DMS114 treated with DMSO at 0.1 percent for 48 hours (cell line): ENCODE results near the gene SLC22A31.
"Not testable (repeated sequence)": the region's sequence is repeated elsewhere in the genome, so short reads cannot be mapped to it uniquely, and the experiment has no call there.

ENCODE experiments used
- DNase-seq: peaks from one replicate; lab custom pipeline; 2025; ENCODE audit not compliant: unreplicated experiment; lab: John Stamatoyannopoulos, UW

SLC22A31 gene

DNA sequence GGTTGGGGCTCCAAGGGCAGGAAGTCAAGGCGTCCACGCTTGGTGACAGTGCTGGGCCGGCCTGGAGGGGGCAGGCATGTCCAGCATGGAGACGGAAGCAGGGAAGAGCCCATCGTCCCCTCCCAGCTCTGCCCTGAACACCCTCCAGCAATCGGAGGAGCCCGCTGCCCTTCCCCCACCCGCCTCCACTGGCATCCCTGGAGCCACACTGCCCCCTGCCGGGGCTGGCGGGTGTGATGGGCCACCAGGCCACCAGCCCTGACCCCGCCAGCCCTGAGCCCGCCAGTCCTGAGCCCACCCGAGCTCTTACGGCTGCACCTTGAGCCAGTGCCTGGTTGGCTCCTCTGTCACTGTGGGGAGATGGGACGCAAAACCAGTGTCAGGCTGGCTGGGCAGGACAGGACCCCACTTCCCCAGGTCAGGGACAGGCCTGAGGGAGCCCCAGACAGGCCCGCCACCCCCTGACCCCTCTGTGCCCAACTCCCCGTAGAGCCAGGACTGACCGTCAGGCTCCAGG, 32.9 kb downstream of the SLC22A31 start:
- DNase-seq, result peak; percentile 10

DNA sequence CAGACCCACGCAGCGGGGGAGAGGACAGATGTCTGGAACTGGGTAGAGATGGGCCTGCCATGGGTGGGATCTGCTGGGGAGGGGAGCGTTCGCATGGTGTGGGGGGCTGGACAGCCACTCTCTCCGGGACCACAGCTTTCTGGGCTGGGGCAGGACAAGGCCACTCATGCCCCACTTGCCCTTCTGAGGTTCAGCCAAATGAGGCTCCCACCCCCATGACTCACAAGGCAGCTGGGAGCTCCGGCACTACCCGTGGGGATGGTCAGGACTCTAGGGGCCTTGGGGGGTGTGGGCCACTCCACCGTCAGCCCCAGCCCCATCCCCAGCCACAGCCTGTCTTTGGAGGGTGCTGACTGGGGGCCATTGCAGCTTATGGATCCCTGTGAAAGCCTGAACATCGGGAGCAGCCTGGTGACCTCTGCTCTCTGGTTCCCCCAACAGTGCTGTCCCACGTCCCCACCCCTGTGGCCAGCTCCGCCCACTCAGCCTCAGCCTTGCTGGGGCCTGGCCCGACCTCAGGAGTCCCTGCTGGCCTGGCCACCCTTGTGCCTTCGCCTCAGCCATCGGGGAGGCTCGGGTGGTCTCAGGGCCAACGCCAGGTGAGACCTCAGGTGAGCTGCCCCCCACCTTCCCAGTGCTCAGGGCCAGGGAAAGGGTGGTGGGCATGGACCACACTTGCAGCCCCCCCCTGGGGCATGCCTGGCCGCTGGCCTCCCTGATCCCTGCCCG, 33.5 kb downstream of the SLC22A31 start:
- DNase-seq, result no peak

GRCh38 chr16:89165681-89165979, 34.7 kb downstream of the SLC22A31 start:
- not testable (repeated sequence) for DNase-seq

GRCh38 chr16:89164847-89165680, 35.3 kb downstream of the SLC22A31 start:
- DNase-seq, result no peak

DNA sequence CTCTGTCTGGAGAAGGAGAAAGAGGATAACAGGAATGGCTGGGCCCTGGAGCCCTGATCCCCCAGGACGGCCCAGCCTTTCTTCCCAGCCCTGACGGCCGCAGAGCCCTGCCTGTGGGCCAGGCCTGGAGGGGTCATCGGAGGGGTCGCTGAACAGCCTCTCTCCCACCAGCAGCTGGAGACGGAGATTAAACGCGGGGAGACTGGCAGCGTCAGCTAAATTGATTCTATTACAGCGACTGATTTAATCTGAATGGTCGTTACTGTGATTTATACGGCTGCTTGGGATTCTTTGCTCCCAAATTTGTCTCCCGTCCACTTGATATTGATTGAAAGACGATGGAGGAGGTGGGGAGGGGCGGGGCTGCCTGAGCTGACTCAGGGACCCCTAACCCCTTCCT, 35.9 kb downstream of the SLC22A31 start:
- no peak for DNase-seq

GRCh38 chr16:89163297-89163696, 37.0 kb downstream of the SLC22A31 start:
- DNase-seq, result no peak

DNA sequence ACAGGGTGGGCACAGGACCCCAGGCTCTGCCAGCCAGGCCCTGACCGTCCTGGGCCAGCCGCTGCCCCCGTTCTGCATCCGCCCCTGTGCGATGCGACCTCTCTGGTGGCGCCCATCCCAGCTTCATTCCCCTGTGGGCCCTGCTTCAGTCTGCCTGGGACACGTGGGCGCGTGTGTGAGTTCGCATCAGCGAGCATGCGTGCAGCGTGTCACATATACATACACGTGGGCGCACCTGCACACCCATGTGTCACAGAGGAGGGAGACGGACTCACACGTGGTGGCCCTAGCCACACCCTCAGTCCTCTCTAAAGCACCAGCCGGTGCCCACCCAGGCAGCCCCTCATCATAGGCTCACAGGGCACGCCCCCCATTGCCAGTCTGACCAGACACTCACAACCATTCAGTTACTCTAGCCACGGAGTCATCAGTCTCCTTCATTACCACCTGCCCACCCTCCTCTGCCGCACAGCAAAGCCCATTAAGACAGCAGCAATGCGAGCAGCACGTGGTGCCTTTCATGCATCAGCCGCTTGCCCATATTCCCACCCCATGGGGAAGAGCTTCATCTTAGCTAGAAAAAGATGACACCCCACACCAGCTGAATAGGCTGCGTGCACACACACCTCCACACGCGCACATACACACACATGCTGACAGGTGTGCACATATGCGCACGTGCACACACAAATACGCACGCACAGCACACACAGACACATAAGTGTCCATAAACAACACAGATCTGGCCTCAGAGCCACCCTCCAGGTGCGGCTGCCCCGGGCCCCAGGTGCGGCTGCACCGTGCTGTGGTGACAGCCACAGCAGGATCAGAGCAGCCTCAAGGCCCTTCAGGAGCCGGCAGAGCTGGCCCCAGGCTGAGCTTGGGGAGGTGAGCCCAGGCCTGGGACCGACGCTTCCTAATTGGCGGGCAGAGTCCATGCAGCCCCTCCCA, 38.3 kb downstream of the SLC22A31 start:
- DNase-seq, result no peak

DNA sequence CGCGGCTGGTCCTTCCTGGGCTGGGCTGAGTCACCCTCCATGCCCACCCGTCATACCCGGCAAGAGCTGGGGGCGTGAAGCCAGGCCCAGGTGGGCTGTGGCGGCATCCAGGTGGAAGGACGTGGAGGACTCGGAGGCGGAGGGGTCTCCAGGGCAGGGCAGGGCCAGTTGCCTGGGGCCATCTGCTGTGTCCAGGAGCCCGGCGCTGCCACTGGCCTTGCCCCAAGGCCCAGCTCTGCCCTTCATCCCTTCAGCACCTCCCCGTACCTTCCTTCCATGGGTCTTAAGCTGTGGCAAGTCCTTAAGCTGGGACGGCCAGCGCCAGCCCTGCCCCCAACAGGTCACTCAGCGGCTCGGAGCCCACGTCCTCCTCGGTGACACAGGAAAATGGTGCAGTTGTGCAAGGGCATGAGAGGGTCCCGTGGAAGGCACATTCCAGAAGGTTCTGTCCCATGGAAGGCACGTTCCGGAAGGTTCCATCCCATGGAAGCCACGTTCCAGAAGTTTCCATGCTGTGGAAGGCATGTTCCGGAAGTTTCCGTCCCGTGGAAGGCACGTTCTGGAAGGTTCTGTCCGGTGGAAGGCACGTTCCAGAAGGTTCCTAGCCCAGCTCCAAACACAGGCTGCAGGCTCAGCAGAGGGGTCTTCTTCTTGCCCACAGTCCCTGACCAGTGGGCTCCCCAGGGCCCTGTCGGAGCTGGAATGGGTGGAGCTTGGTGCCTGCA, 39.2 kb downstream of the SLC22A31 start:
- DNase-seq, result no peak

DNA sequence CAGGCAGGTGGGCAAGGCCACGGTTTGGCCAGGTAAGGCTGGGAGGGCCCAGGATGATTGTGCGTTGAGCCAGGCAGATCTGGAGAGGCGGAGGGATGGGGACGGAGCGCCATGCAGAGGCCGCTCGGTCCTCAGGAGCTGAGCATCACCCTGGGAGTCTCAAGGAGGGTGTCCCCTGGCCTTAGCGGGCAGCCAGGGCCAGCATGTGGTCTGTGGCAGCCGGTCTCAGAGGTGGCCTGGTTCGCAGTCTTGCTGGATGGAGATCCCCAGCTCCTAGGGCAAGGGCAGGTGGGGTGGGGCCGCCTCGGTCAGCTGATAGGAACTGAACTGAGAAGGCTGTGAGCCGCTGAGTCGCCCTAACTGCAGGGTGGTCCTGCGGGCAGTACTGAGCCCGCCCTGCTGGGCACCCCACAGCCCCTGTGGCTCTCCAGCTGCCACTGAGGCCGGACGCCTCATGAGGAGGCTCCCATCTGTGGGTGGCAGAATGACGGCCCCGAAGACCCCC, 40.4 kb downstream of the SLC22A31 start:
- DNase-seq, result no peak

DNA sequence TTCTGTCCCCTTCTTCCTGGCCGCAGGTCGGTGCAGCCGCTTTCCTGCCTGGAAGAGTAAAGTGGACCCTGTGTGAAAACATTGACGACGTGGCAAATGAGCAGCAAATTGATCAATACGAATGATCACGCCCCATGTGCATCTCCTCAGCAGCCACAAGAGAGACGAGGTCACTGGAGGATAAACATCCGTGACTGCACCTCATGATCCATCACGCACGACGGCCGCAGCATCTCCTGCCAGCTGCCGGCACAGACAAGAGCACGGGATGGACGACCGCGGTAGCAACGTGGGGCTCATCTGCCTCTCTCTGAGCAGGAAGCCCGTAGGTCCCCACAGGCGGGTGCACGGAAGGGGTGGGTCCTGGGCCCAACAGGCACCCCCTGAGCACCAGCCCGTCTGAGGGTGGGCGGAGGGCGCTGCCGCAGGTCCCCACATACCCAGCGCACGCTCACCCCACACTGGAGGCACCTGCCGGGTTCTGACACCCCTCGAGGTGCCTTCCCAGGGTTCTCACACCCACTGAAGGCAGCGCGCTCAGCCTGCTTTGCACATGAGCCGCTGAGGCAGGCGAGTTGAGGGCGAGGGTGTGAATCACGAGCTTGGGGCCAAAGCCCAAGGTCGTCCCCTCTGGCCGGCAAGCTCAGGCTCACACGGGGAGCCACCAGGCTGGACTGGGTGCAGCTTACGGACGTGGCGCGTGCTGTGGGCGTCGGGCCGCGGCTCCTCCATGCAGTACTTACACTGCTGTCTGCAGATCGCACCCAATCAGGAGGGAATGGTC, 41.1 kb downstream of the SLC22A31 start:
- no peak for DNase-seq

DNA sequence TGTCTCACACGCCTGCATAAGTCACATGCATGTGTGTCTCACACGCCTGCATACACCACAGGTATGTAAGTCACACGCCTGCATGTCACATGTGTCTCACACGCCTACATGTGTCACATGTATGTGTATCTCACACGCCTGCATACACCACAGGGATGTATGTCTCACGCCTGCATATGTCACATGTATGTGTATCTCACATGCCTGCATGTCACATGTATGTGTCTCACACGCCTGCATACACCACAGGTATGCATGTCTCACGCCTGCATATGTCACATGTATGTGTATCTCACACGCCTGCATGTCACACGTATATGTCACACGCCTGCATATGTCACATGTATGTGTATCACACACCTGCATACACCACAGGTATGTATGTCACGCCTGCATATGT, 42.6 kb downstream of the SLC22A31 start:
- no peak for DNase-seq

DNA sequence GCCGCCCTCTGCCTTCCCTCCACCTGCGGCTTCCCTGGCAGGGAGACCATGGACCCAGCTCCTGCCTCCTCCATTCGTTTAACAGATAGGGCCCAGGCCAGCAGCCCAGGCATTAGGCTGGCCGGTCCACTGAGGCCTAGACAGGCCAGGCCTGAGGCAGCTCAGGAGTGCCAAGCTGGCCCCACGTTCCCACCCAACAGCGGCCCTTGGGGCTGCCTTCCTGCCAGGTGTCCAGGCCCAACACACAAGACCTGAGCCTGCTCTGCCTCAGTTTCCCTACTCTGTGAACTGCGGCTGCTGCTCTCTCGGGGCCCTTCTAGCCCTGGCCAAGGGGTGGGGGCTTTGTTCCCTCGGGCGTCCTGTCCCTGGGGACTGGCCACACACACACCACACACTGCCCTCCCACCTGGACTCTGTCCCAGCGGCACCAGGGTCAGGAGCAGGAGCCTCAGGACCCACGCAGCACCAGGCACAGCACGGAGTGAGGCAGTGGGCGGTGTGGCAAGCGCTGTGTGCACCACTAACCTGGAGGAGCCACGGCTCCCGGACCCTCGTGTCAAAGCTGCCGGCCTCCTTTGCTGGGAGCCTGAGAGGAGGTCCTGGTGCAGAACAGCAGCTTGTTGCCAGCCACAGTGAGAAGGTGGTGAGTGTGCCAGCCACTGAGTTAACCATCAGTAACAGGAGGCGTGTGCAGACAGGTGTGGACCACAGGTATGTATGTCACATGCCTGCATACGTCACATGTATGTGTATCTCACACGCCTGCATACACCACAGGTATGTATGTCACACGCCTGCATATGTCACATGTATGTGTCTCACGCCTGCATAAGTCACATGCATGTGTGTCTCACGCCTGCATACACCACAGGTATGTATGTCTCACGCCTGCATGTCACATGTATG, 43.3 kb downstream of the SLC22A31 start:
- DNase-seq, result no peak

DNA sequence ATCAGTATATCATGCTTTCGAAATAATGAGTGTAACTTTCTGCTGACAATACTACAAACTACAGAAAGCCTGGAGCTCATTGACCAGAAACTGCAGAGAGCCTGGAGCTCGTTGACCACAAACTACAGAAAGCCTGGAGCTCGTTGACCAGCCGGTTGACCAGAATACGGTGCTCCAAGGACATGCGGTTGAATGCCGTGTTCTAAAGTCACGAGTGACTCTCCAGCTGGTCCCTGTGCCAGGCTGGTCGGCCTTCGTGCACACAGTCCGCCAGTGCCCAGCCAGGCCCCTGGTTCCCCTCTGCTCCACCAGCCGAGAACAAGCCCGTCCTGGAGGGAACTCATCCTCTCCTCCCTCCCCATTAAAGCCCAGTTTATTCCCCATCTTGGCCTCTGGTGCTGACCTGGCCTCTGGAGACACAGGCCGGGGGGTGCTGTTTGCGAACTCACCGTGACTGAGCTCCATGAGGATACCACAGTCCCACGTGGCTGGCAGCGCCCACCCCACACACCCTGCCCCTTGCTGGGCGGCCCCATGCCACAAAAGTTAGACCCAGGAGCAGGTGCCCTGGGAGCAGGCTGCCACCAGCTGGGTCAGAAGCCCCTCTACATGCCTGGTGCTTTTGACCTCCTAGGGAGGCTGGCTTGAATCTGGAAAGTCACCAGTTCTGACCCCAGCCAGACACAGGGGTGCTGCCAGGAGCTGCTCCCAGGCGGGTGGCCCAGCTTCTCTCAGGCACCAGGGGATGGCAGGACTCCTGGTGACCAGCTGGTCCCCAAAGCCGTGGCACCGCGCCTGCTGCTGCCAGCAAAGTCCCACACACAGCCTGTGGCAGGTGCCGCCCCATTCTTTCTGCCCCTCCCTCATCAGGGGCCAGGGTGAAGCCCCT, 44.2 kb downstream of the SLC22A31 start:
- no peak for DNase-seq

GRCh38 chr16:89155184-89155679, 45.1 kb downstream of the SLC22A31 start:
- no peak for DNase-seq

GRCh38 chr16:89154390-89155183, 45.8 kb downstream of the SLC22A31 start:
- DNase-seq, result no peak

DNA sequence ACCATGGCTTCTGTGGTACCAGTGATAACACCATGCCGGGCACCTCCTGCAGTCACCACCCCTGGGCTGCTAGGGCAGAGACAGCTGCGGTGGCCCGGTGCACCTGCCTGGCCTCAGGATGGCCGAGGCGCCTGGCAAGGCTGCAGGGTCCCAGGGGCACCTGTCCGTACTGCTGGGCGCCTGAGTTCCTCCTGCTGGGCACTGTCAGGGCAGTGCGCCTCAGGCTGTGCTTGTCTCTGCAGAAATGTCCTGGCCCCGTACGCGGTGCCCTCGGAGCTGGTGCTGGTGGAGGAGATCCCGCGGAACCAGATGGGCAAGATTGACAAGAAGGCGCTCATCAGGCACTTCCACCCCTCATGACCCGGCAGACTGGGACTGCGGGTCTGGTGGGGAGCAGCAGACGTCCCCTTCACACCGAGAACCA, 46.5 kb downstream of the SLC22A31 start:
- DNase-seq, result no peak
